GM19455 (cell line): Measurements from ENCODE around the gene RMDN3.

ENCODE experiments used
- ATAC-seq: cut with Tn5 transposase; IDR thresholded peaks from one replicate; pipeline ENCODE4 v1.9.1; 2021; ENCODE audit not compliant: unreplicated experiment

The RMDN3 gene, protein sequence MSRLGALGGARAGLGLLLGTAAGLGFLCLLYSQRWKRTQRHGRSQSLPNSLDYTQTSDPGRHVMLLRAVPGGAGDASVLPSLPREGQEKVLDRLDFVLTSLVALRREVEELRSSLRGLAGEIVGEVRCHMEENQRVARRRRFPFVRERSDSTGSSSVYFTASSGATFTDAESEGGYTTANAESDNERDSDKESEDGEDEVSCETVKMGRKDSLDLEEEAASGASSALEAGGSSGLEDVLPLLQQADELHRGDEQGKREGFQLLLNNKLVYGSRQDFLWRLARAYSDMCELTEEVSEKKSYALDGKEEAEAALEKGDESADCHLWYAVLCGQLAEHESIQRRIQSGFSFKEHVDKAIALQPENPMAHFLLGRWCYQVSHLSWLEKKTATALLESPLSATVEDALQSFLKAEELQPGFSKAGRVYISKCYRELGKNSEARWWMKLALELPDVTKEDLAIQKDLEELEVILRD

DNA sequence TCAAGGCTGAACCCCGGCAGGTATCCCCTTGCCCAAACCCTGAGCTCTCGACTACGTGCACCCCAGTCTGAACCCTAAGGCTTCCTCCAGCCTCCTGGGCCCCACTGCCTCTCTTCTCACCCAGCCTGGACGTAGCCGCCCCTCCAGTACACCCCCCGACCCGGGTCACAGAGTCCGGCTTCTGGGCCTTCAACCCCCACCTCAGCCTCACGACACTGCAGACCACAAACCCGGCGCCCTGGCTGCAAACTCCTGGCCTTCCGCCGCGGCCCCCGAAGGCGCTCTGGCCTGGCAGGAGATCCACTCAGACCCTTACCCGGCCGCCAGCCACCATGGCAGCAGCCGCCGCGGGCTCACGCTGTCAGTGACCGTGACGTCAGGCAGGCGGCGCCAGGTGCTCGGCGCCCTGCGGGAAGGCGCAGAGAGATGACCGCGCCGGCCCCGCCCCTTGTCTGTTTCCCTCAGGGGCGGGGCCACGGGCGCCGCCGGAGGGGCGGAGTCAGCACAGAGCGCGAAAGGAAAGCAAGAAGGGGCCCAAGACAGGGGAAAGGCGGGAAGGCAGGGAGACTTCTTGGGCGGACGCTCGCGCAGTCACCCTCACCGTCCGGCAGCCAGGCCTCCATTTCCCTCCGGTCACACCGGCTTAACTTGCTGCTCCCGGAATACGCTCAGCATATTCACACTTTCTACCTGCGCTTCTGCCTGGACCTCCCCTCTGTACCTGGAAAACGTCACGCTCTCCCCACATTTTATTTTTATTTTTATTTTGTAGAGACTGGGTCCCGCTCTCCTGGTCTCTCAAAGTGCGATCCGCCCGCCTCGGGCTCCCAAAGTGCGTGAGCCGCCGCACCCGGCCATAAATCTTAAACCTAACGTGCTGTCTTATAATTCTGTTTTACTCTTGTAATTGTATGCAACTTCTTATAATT is at the start of gene RMDN3:
TSS of gene RMDN3 (minus strand) at position 372 of the 929 bp plus-strand sequence. CDS start 471 bp downstream, outside the sequence.
- ATAC-seq, result peak; percentile 78

DNA sequence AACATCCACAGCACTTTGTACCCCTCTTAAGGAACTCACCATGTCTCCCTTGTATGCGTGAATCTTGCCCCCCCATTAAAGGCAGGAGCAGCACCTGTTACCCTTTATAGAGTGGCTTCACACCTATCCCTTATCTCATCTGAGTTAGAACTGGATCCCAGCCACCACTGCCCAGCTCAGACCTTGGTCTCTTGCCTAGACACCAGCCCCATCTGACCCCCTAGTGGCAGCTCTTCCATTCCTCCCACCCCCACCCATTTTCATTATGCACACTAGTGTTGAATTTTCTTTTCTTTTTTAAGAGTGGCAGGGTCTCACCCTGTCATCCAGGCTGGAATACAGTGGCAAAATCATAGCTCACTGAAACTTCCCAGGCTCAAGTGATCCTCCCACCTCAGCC is 48.6 kb upstream of the RMDN3 start:
- ATAC-seq, result no peak

DNA sequence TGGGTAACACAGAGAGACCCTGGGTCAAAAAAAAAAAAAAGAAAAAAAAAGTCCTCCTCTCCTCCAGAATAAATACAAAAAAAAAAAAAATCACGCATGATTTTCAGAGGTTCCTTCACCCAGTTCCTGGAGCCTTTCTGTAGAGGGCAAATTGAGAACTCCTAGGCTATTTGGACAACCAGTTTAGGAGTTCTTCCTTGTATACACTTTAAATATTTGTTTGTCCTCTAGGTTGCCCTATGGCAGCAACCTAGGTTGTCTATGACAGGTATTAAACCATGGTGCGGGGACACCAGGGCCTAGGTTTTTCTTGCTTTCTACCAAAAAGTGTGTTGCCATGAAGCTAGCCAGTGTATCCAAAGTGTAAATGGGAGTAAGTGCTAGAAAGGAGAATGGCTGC is 48.0 kb upstream of the RMDN3 start:
- ATAC-seq, result no peak

- ATAC-seq, result no peak
Observed at GRCh38 chr15:40799523-40799922, 44.5 kb upstream of the RMDN3 start.

DNA sequence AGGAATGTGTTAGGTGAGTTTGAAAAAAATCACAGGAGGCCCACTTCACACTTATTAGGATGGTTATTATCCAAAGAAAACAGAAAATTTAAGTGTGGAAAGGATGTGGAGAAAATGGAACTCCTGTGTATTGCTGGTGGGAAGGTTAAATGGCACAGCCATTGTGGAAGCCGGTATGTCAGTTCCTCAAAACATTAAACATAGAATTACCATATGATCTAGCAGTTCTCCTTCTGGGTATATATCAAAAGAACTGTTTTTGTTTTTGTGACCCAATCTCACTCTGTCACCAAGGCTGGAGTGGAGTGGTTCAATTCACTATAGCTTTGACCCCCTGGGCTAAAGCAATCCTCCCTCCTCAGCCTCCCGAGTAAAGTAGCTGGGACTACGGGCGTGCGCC is 41.5 kb upstream of the RMDN3 start:
- ATAC-seq, result no peak

DNA sequence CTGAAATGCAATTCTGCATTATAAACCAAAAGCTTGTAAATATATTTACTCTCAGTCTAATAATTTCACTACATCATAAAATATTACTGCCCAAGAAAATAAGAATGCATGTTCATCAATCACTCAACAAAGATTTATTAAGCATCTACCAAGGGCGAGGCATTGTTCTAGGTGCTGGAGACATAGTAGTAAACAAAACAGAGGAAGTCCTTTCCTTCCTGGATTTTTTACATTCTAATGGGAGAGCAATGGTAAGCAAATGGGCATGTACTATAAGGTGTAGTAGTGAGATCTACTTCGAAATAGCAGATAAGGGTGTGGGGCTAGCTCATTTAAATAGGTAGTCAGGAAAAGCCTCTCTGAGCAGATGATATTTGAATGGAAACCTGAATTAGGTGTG is 41.0 kb upstream of the RMDN3 start:
- no peak for ATAC-seq

- ATAC-seq, result no peak
Observed at GRCh38 chr15:40793216-40793989, 38.3 kb upstream of the RMDN3 start.

- no peak for ATAC-seq
Observed at GRCh38 chr15:40792394-40792793, 37.3 kb upstream of the RMDN3 start.

GRCh38 chr15:40790718-40791117 is 35.7 kb upstream of the RMDN3 start:
- no peak for ATAC-seq

DNA sequence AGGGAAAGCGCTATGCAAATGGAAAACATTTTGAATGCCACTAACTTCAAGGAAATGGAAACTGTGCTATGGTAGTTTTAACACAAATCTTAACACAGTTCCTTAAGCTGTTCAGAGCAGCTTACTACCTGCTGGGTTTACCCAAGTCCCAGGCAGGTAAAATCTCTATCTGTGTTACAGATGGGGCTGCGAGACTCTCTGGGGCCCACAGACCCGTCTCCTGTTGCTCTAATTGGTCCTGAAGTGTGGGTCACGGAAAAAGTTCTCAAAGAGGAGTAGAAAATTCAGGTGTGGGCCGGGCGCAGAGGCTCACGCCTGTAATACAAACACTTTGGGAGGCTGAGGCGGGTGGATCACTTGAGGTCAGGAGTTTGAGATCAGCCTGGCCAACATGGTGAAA is 34.9 kb upstream of the RMDN3 start:
- ATAC-seq, result no peak

- no peak for ATAC-seq
Observed at GRCh38 chr15:40789119-40789518, 34.1 kb upstream of the RMDN3 start.

DNA sequence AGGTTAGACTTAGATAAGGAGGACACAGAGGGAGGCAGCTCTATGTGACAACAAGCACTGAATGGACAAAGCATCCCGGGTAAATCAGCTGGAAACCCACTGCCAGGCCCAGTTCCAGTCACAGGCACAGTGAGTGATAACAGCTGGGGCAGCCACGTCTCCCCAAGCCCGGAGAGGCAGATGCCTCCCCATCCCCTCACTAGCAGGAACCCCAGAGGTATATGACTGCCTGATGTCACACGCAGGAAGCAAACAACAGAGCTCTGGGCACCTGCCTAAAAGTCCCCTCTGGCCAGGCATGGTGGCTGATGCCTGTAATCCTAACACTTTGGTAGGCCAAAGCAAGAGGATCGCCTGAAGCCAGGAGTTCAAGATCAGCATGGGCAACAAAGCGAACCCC is 32.9 kb upstream of the RMDN3 start:
- no peak for ATAC-seq

GRCh38 chr15:40787344-40787841 is 32.3 kb upstream of the RMDN3 start:
- no peak for ATAC-seq

GRCh38 chr15:40785814-40786213 is 30.8 kb upstream of the RMDN3 start:
- ATAC-seq, result no peak

- ATAC-seq, result no peak
Observed at GRCh38 chr15:40785164-40785563, 30.1 kb upstream of the RMDN3 start.

GRCh38 chr15:40782609-40783227 is 27.7 kb upstream of the RMDN3 start:
- ATAC-seq, result no peak

GRCh38 chr15:40776537-40777141 is 21.6 kb upstream of the RMDN3 start:
- ATAC-seq, result no peak

GRCh38 chr15:40775740-40776536 is 20.9 kb upstream of the RMDN3 start:
- no peak for ATAC-seq

DNA sequence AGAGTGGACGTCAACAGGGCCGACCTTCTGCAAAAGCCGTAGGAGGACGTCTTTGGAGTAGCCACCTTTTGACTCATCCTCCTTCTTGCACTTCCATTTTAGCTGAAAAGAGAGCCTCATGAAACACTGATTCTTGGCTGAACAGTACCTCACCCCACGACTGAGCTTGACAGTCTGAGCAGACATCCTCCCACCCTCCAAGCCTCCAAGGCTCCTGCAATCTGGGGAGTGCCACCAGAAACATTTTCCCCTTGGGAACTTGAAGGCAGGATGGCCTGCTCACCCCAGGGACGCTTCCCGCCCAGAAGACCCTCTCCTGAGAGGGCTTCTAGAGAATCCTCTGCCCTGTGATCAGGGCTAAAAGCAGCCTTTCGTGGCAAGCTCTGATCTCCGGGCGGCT is 20.0 kb upstream of the RMDN3 start:
- ATAC-seq, result no peak
